ENCODE results near the gene UBE2Q1. TPM values are rescaled to one million over a fixed set of nuclear protein-coding genes. Genes with fewer than 3 reads are reported as not detected.

The UBE2Q1 gene
- total and polyA plus RNA-seq, 2 of the 8 experiments (the other 6 are each of a cell fraction or from before 2014, with no cell fraction given) = 13.2 to 95.8 TPM

DNA sequence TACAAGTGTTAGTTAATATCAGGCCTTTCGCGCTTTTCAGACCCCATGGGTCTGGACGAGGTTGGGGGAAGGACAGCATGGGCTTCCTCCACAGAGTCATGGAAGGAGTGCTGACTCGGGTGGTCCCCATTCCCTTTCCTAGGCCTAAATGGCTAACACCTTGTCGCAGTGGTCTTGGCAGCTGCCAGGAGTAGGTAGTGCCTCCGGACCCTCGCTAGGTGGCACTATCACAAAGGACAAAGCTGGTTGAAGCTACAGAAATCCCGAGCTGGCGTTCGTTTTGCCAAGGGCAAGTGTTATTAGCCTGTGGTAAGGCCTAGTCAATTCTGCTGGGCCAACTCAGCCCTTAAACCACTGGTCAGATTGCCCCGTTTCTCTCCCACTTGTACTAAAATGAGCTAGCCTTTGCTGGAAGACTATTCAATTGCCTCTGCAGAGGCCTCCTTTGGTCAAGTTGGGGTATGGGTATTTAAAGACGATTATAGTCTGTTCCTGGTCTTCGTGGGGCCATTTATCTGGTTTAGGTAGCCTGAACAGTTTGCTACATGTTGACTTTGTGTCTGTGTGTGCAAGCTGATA, 1.1 kb upstream of the UBE2Q1 start (continued):
- 0 out of 2 replicates have a peak, but pooled peaks have one; percentile 0 for TF ChIP-seq TAF1 (IDR thresholded peaks at IDR 0.05; ENCODE audit: low read depth, low read length)

Data from H1 (cell line).